Measurements from ENCODE around the gene WNT10A.

GRCh38 chr2:218880859-218881594 lies 375 bp downstream of the WNT10A start:
- TF ChIP-seq CTCF (IDR thresholded peaks at IDR 0.05), result no peak
- TF ChIP-seq POLR2AphosphoS5 (IDR thresholded peaks at IDR 0.05), result no peak
- TF ChIP-seq POLR2A (IDR thresholded peaks at IDR 0.05), result no peak
